ENCODE data around the gene CPNE1. TPM values are rescaled to one million over a fixed set of nuclear protein-coding genes. Genes with fewer than 3 reads are reported as not detected.

CPNE1 gene
- total RNA-seq, 1 experiment from 2014 or later, result 72.4 TPM

- no peak for DNase-seq (ENCODE audit: low read depth, low spot score)
- in situ Hi-C loops (cut with HindIII; ENCODE audit: low pct_unique_long_range_greater_than_20kb, low sequenced_read_pairs), result no loop called here
Measured at GRCh38 chr20:35598476-35598875, 66.2 kb downstream of the CPNE1 start.

- DNase-seq (ENCODE audit: low read depth, low spot score), result no peak
- in situ Hi-C loops (cut with HindIII; ENCODE audit: low pct_unique_long_range_greater_than_20kb, low sequenced_read_pairs), result no loop called here
Measured at GRCh38 chr20:35597186-35597585, 67.5 kb downstream of the CPNE1 start.

GRCh38 chr20:35595901-35596300 is 68.8 kb downstream of the CPNE1 start:
- DNase-seq (ENCODE audit: low read depth, low spot score), result no peak
- in situ Hi-C loops (cut with HindIII; ENCODE audit: low pct_unique_long_range_greater_than_20kb, low sequenced_read_pairs), result no loop called here

- in situ Hi-C loops (cut with HindIII; ENCODE audit: low pct_unique_long_range_greater_than_20kb, low sequenced_read_pairs), result no loop called here
- no peak for DNase-seq (ENCODE audit: low read depth, low spot score)
Measured at GRCh38 chr20:35595456-35595855, 69.2 kb downstream of the CPNE1 start.

DNA sequence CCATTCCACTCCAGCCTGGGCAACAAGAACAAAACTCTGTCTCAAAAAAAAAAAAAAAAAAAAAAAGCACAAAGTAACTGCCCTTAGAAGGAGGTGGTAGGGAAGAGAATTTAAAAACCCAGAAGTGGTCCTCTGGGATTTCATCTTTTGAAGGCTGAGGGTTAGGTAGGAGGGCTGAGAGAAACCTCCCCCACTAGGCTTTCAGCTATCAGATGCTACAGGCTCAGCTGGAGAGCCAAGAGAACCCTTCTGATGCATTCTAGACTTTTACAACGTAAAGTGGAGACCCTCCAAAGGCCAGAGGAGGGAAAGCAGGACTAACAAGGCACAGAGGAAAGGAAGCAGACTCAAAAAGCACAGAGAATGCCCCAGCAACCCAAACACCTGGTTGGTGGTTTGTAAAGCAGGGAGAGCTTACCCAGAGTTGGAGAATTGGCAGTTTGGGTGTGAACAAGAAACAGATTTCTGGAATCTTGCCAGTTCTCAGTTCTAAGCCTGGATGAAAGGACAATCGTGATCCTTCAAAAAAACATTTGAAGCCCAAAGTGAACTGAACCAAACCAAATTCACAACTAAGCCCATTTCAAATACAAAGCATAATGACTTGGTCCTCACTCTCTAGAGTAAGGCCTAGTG is 72.2 kb downstream of the CPNE1 start:
- in situ Hi-C loops (cut with HindIII; ENCODE audit: low pct_unique_long_range_greater_than_20kb, low sequenced_read_pairs), result no loop called here
- DNase-seq (ENCODE audit: low read depth, low spot score), result no peak

DNA sequence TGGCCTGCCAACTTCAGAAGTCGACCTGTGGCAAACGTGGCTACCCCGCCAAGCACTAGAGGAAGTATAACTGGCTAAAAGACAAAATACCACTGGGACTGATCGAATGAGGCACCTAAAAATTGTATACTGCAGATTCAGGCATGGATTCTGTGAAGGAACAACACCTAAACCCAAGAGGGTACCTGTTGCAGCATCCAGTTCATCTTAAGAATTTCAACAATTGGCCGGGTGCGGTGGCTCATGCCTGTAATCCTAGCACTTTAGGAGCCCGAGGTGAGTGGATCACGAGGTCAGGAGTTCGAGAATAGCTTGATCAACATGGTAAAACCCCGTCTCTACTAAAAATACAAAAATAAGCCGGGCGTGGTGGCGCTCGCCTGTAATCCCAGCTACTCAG is 76.3 kb downstream of the CPNE1 start:
- in situ Hi-C loops (cut with HindIII; ENCODE audit: low pct_unique_long_range_greater_than_20kb, low sequenced_read_pairs), result no loop called here
- no peak for DNase-seq (ENCODE audit: low read depth, low spot score)

- DNase-seq (ENCODE audit: low read depth, low spot score), result no peak
- in situ Hi-C loops (cut with HindIII; ENCODE audit: low pct_unique_long_range_greater_than_20kb, low sequenced_read_pairs), result no loop called here
Measured at GRCh38 chr20:35587436-35587835, 77.3 kb downstream of the CPNE1 start.

DNA sequence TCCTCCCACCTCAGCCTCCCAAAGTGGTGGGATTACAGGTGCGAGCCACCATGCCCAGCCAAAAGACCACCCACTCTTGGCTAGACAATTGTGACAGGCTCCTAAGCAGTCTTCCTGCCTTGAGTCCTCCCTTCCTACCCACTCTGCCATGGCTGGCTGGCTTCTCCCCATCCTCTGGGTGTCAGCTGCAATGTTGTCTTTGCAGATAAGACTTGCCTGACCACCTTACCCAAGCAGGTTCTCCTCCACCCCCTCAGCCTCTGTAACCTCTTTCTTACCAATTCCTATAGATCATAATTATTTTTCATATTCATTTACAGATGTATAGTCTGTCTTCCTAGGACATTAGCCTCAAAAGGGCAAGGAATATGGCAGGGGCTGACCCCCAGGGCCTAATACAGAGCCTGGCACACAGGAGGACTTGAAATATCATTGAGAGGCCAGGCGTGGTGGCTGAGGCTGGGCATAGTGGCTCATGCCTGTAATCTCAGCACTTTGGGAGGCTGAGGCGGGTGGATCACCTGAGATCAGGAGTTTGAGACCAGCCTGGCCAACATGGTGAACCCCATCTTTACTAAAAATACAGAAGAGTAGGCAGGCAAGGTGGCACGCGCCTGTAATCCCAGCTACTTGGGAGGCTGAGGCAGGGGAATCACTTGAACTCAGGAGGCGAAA is 77.8 kb downstream of the CPNE1 start:
- no peak for DNase-seq (ENCODE audit: low read depth, low spot score)
- in situ Hi-C loops (cut with HindIII; ENCODE audit: low pct_unique_long_range_greater_than_20kb, low sequenced_read_pairs), result no loop called here

DNA sequence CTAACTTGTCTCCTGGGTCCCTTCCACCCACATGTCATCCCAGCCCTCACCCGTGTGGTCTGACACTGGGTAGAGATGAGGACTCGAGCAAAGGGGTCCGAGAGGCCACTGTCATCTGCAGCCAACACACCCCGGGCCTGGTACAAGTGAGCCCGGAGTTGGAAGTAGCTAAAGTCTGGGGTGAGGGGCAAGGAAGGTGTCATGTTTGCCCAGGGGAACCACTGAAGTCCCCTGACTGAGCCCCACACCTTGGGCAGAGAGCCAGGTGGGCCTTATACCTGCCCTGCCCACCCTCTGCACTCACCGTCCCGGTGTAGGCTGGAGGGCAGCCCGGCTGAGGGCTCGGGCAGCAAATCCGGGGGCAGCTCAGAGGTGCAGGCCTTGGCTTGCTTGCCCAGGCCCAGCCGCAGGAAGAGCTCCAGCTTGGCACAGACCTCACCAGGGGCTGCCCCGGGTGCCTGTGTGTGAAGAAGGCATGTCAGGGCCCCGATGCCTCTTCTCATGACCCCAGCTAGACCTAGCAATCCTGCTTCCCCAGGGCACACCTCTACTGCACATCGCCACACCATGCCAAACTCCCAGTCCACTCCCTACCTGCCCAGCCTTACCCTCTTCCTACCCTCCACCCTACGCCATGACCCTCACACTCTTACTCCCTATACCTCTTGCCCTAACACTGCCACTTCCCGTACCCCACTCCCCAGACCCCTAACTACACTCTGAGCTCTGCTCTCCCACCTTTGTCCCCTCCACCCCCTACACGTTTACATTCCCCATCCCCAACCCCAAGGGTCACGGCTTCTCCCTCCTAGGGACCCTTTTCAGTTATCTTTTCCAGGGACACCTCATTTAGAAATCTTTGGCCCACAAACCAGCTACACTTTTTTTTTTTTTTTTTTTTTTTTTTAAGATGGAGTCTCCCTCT is 80.8 kb downstream of the CPNE1 start:
- DNase-seq (ENCODE audit: low read depth, low spot score), result no peak
- in situ Hi-C loops (cut with HindIII; ENCODE audit: low pct_unique_long_range_greater_than_20kb, low sequenced_read_pairs), result no loop called here

- in situ Hi-C loops (cut with HindIII; ENCODE audit: low pct_unique_long_range_greater_than_20kb, low sequenced_read_pairs), result no loop called here
- DNase-seq (ENCODE audit: low read depth, low spot score), result no peak
Measured at GRCh38 chr20:35582741-35583404, 81.8 kb downstream of the CPNE1 start.

DNA sequence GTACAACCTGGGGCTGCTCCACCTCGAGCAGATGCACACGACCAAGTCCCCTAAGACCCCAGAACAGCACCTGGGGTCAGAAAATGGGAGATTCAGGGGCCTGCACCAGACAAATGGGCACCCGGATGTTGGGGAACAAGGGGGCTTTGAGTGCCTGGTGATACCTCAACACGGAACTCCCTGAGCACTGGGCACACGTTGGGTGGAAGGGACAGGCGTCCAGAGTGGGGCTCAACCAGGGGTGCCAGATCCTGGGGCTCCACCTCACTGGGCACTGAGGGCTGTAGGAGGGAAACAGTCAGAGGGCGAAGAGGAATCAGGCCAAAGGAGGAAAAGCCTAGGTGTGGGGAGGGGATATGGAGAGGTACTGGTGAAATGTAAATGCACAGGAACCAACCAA is 82.6 kb downstream of the CPNE1 start:
- DNase-seq (ENCODE audit: low read depth, low spot score), result no peak
- in situ Hi-C loops (cut with HindIII; ENCODE audit: low pct_unique_long_range_greater_than_20kb, low sequenced_read_pairs), result no loop called here

- in situ Hi-C loops (cut with HindIII; ENCODE audit: low pct_unique_long_range_greater_than_20kb, low sequenced_read_pairs), result no loop called here
- DNase-seq (ENCODE audit: low read depth, low spot score), result no peak
Measured at GRCh38 chr20:35579196-35579595, 85.5 kb downstream of the CPNE1 start.

GRCh38 chr20:35578469-35578868 is 86.2 kb downstream of the CPNE1 start:
- DNase-seq (ENCODE audit: low read depth, low spot score), result no peak
- in situ Hi-C loops (cut with HindIII; ENCODE audit: low pct_unique_long_range_greater_than_20kb, low sequenced_read_pairs), result no loop called here

DNA sequence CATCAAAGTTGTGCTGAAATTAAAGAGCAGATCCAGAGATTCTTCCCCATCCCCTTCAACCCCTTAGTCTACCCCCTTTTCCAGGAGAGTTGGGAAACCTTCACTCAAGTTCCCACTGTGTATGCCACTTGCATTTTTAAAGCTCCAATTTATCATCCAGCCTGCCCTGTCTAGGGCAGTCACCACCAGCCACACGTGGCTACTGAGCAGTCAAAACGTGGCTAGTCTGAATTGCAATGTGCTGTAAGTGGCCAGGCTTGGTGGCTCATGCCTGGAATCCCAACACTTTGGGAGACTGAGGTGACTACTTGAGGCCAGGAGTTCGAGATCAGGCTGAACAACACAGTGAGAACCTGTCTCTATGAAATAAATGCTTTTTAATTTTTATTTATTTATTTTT is 87.9 kb downstream of the CPNE1 start:
- in situ Hi-C loops (cut with HindIII; ENCODE audit: low pct_unique_long_range_greater_than_20kb, low sequenced_read_pairs), result no loop called here
- no peak for DNase-seq (ENCODE audit: low read depth, low spot score)

Small RNA genes lying within 50 kb of the gene (small RNA-seq; reads per million reads assigned to genes)
- gene RNU6-759P, result 0 reads per million in 2 experiments
- gene RPL37P1, result 0 reads per million in 2 experiments

Other genes with a start within 250 kb of the CPNE1 start
- gene GDF5, start 226.7 kb downstream of the CPNE1 start, total RNA-seq (2014; rRNA removed; shearing (Covaris generic)), result not detected in 2 replicates
- 36.5 and 39.3 TPM in 2 replicates for gene CEP250, start 209.3 kb downstream of the CPNE1 start, total RNA-seq (2014; rRNA removed; shearing (Covaris generic))
- not detected in 2 replicates for gene C20orf173, start 135.2 kb downstream of the CPNE1 start, total RNA-seq (2014; rRNA removed; shearing (Covaris generic))
- gene ERGIC3, start 122.8 kb downstream of the CPNE1 start, total RNA-seq (2014; rRNA removed; shearing (Covaris generic)), result 373 and 383 TPM in 2 replicates
- gene SPAG4, start 49.1 kb downstream of the CPNE1 start, total RNA-seq (2014; rRNA removed; shearing (Covaris generic)), result 1.8 and 2.7 TPM in 2 replicates
- 57.2 and 61.7 TPM in 2 replicates for gene RBM12, start within 50 bp of the CPNE1 start, total RNA-seq (2014; rRNA removed; shearing (Covaris generic))
- gene NFS1, start 34.5 kb upstream of the CPNE1 start, total RNA-seq (2014; rRNA removed; shearing (Covaris generic)), result 66.1 and 78.1 TPM in 2 replicates
- 250 and 273 TPM in 2 replicates for gene ROMO1, start 34.5 kb upstream of the CPNE1 start, total RNA-seq (2014; rRNA removed; shearing (Covaris generic))
- 286 and 303 TPM in 2 replicates for gene RBM39, start 77.4 kb upstream of the CPNE1 start, total RNA-seq (2014; rRNA removed; shearing (Covaris generic))
- gene PHF20, start 107.1 kb upstream of the CPNE1 start, total RNA-seq (2014; rRNA removed; shearing (Covaris generic)), result 44.4 and 44.6 TPM in 2 replicates